KMS-11 (cell line): ENCODE results near the gene CRYL1.

ENCODE experiments used
- H2AFZ ChIP-seq: fragments of 200-600 bp; sonication (generic); 2 replicates; pipeline ENCODE4 v1.6.1; 2016; ENCODE audit warnings: antibody characterized with exemption, mixed run types, low read depth
- H3K27ac ChIP-seq: fragments of 200-600 bp; sonication (generic); 2 replicates; pipeline ENCODE4 v1.6.1; 2016; ENCODE audit warnings: mild to moderate bottlenecking, mixed run types
- H3K27me3 ChIP-seq: fragments of 200-600 bp; sonication (generic); 2 replicates; pipeline ENCODE4 v1.6.1; 2017; ENCODE audit warnings: mild to moderate bottlenecking, low read depth, mixed run types, moderate library complexity; ENCODE audit not compliant: insufficient read depth
- H3K36me3 ChIP-seq: fragments of 200-600 bp; sonication (generic); 2 replicates; pipeline ENCODE4 v1.6.1; 2017; ENCODE audit warnings: mild to moderate bottlenecking, mixed run types; ENCODE audit not compliant: insufficient read depth
- H3K4me1 ChIP-seq: fragments of 200-600 bp; sonication (generic); 2 replicates; pipeline ENCODE4 v1.6.1; 2016; ENCODE audit warnings: mild to moderate bottlenecking, low read depth, mixed run types; ENCODE audit not compliant: poor library complexity, severe bottlenecking
- H3K4me2 ChIP-seq: fragments of 200-600 bp; sonication (generic); 2 replicates; pipeline ENCODE4 v1.7.0; 2016; ENCODE audit warnings: mild to moderate bottlenecking, mixed run types
- H3K4me3 ChIP-seq: fragments of 200-600 bp; sonication (generic); IDR thresholded peaks from 2 replicates; pipeline ENCODE4 v1.6.1; 2017; ENCODE audit warnings: low read depth, low read length, mixed read lengths; ENCODE audit not compliant: insufficient read depth
- H3K79me2 ChIP-seq: fragments of 200-600 bp; sonication (generic); 2 replicates; pipeline ENCODE4 v1.6.1; 2016; ENCODE audit warnings: low read depth, mixed run types; ENCODE audit not compliant: insufficient read depth
- H3K9ac ChIP-seq: fragments of 200-600 bp; sonication (generic); 2 replicates; pipeline ENCODE4 v1.6.1; 2016; ENCODE audit warnings: mild to moderate bottlenecking, mixed run types
- H4K20me1 ChIP-seq: fragments of 200-600 bp; sonication (generic); 2 replicates; pipeline ENCODE4 v1.6.1; 2016; ENCODE audit warnings: mild to moderate bottlenecking, mixed run types; ENCODE audit not compliant: insufficient read depth
- TF ChIP-seq, protein P1 (sequence below): fragments of 200-600 bp; sonication (generic); conservative IDR thresholded peaks from 2 replicates; pipeline ENCODE4 v1.6.1; 2017; ENCODE audit warnings: low read depth, mild to moderate bottlenecking, antibody characterized with exemption, low read length, moderate library complexity, mixed read lengths

The CRYL1 gene

DNA sequence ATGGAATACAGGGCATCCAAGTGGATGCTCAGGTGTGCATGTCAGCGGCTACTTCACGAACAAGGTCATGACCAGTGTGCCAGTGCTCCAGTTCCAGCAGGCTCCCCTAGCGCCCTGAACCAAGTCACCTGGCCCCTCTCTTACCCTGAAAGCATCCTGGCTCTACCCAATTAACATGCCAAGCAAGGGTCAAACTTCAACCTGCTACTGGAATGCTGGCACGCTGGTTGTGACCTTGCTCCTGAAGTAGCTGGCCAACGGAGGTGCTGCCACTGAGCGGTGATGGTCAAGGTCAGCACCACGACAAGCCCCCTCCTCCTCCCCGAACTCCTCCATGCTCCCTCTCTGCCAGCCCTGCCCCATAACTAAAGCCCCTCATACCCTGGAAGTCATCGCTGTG is 96.0 kb downstream of the CRYL1 start:
- H3K4me1 ChIP-seq: no peaks in the 10 kb centered on the region
- H3K4me3 ChIP-seq: no peak overlapping the region
- no peak overlapping the region for H3K27ac ChIP-seq
- H3K9ac ChIP-seq: no peak overlapping the region
- TF ChIP-seq, protein P1, sequence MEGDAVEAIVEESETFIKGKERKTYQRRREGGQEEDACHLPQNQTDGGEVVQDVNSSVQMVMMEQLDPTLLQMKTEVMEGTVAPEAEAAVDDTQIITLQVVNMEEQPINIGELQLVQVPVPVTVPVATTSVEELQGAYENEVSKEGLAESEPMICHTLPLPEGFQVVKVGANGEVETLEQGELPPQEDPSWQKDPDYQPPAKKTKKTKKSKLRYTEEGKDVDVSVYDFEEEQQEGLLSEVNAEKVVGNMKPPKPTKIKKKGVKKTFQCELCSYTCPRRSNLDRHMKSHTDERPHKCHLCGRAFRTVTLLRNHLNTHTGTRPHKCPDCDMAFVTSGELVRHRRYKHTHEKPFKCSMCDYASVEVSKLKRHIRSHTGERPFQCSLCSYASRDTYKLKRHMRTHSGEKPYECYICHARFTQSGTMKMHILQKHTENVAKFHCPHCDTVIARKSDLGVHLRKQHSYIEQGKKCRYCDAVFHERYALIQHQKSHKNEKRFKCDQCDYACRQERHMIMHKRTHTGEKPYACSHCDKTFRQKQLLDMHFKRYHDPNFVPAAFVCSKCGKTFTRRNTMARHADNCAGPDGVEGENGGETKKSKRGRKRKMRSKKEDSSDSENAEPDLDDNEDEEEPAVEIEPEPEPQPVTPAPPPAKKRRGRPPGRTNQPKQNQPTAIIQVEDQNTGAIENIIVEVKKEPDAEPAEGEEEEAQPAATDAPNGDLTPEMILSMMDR: no peak
- H3K27me3 ChIP-seq: no peaks in the 10 kb centered on the region
- H4K20me1 ChIP-seq: no peaks in the 10 kb centered on the region
- H3K79me2 ChIP-seq: no peaks in the 10 kb centered on the region
- no peak overlapping the region for H2AFZ ChIP-seq
- no peaks in the 10 kb centered on the region for H3K36me3 ChIP-seq
- H3K4me2 ChIP-seq: no peak overlapping the region

DNA sequence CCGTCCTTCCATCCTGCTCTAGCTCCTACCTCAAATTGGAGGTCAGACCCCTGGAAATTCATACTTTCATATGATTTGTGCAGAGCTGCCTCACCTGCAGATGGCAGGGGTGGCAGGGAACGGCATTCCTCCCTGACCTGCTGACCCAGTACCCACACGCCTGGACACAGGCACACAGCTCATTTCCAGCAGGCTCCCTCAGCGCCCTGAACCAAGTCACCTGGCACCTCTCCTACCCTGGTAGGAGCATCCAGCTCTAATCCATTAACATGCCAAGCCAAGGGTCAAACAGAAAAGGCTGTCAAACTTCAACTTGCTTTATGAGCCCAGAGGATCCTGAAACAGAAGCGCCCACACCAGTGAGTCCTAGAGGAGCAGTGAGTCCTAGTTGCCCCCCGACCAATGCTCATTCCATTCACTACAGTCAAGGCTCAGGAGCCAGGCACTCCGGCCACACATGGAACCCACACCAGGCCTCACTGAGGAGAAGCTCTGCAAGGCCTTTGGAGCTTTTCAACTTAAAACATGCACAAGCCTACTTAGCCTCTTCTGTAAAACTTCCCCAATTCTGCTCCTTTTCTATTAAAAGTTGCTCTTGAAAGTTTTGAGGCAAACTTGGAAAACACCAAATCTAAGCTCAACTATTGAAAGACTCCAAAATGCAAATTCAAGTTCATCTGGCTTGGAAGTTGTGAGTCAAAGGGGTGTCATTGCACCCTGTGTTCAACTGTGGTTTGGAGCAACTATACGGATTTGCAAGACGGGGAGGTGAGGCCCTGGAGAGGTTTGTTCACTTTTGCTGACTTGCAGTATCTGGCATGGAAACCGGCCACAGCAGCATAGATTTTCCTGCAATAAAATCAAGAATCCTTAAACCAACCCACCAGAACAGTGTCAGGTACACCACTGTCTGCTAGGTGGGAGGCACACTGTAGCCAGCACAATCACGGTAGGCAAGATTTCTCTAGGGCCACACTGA is 96.7 kb downstream of the CRYL1 start:
- no peak overlapping the region for H3K4me2 ChIP-seq
- H3K4me1 ChIP-seq: no peaks in the 10 kb centered on the region
- H3K36me3 ChIP-seq: no peaks in the 10 kb centered on the region
- no peak overlapping the region for H3K9ac ChIP-seq
- no peaks in the 10 kb centered on the region for H4K20me1 ChIP-seq
- no peak overlapping the region for H2AFZ ChIP-seq
- TF ChIP-seq, protein P1: no peak
- H3K27ac ChIP-seq: no peak overlapping the region
- no peaks in the 10 kb centered on the region for H3K27me3 ChIP-seq
- H3K79me2 ChIP-seq: no peaks in the 10 kb centered on the region
- no peak overlapping the region for H3K4me3 ChIP-seq

DNA sequence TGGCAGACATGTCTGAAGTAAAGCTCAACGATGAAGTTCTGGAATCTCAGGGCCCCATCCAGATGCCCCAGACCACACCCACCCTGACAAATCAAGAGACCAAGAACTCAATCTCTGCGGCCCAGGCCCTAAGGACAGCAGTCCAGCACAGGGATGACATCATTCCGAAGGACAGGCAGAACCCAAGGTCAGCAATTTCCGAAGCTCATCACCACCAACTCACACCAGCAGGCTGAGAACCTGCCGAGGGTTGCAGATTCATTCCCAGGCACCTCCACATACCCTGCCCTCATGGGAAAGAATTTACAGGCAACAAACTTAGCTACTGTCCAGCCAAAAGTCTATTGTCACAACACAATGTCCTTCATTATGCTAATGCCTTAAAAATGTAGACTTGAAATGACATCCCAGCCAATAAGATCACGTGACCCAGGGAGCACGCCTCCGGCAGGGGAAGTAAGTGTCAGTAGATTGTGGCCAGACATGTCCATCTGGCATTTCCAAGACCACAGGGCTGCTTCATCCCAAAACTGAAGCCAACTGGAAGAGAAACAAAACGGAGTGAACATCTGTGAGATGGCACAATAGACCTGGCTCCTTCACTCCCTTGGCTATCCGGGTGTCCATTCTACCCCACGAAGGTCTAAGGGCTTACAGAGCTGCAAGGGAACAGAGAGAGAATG is 98.8 kb downstream of the CRYL1 start:
- no peak overlapping the region for H2AFZ ChIP-seq
- no peaks in the 10 kb centered on the region for H4K20me1 ChIP-seq
- no peak overlapping the region for H3K27ac ChIP-seq
- H3K27me3 ChIP-seq: no peaks in the 10 kb centered on the region
- no peak overlapping the region for H3K4me3 ChIP-seq
- no peaks in the 10 kb centered on the region for H3K79me2 ChIP-seq
- no peaks in the 10 kb centered on the region for H3K4me1 ChIP-seq
- TF ChIP-seq, protein P1: no peak
- H3K4me2 ChIP-seq: no peak overlapping the region
- no peak overlapping the region for H3K9ac ChIP-seq
- H3K36me3 ChIP-seq: no peaks in the 10 kb centered on the region

DNA sequence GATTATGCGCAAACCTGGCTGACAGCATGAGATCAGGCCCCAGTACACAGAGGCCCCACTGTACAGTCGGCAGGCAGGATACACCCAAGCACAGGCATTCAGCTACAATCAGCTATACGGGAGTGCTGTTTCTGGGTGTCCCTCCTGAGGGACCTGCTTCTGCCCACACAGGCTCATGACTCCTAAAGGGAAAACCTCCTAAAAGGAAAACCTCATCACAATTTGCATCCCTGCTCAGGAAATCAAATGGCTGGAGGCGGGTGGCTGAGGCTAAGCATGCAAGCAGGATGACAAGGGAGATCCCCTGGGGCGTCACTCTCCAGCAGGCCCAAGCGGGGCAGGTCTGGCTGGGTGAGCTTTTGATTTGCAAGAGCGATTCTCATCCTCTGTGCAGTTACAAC is 99.8 kb downstream of the CRYL1 start:
- no peak overlapping the region for H3K27ac ChIP-seq
- H3K79me2 ChIP-seq: no peaks in the 10 kb centered on the region
- no peak overlapping the region for H3K4me2 ChIP-seq
- H3K4me1 ChIP-seq: no peaks in the 10 kb centered on the region
- H3K27me3 ChIP-seq: no peaks in the 10 kb centered on the region
- H4K20me1 ChIP-seq: no peaks in the 10 kb centered on the region
- no peak overlapping the region for H2AFZ ChIP-seq
- TF ChIP-seq, protein P1: no peak
- no peaks in the 10 kb centered on the region for H3K36me3 ChIP-seq
- H3K4me3 ChIP-seq: no peak overlapping the region
- H3K9ac ChIP-seq: no peak overlapping the region
